ENCODE data around the gene NRIP2. TPM values are rescaled to one million over a fixed set of nuclear protein-coding genes. Genes with fewer than 3 reads are reported as not detected.

The NRIP2 gene
- total RNA-seq, 1 experiment from 2014 or later = 0.15 TPM

DNA sequence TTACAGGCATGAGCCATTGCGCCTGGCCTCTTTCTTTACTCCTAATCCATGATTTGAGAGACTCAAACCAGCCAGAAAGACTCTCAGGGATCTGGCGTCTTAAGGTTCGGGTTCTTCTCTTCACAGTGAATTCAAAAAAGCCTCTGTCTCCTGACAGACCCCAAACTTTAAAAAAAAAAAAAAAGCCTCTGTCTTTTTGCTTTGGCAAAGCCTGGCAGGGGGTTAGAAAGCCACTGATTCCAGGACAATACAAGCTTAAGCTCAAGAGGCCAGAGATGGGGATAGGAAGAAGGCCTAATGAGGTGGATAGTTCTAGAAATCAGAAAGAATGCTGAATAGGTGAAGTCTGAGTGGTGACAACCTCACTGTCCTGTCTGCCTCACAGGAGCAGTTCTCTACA lies 8.8 kb downstream of the NRIP2 start:
- peak overlapping the region in 1 of 3 experiments; percentile 98; a peak in 2 of 7 replicates for H3K27ac Mint-ChIP-seq
- H3K9ac ChIP-seq (ENCODE audit: extremely low read depth, insufficient read length, low read length) = no peak overlapping the region
- no peaks in the 10 kb centered on the region for H3K23me2 ChIP-seq (ENCODE audit: insufficient read length, low read depth, low read length, poor library complexity, severe bottlenecking)
- H3K4me1 ChIP-seq (ENCODE audit: insufficient read depth, low read length) = peaks cover 3% of the 10 kb centered on the region; the same call in 1 of the 2 replicates
- H3K14ac ChIP-seq (ENCODE audit: insufficient read depth, low read length) = no peak overlapping the region
- no peak overlapping the region for H3K27ac ChIP-seq (ENCODE audit: insufficient read length, low read depth, low read length)
- H2BK5ac ChIP-seq (ENCODE audit: insufficient read length, low read length) = no peak overlapping the region
- no peak overlapping the region for H4K8ac ChIP-seq (replicated peaks; ENCODE audit: insufficient read length, low read depth, low read length)
- no peak overlapping the region for H4K91ac ChIP-seq (ENCODE audit: insufficient read length, low read depth, low read length)
- H4K20me1 ChIP-seq (ENCODE audit: control insufficient read depth, insufficient read depth, insufficient read length) = no peaks in the 10 kb centered on the region
- H3K27me3 Mint-ChIP-seq (ENCODE audit: low read depth) = no peaks in the 10 kb centered on the region
- TF ChIP-seq CTCF (conservative IDR thresholded peaks at IDR 0.05) = no peak
- H2AK5ac ChIP-seq (ENCODE audit: insufficient read length, low read length) = no peak overlapping the region
- no peak overlapping the region for H3T11ph ChIP-seq (ENCODE audit: low read length)
- no peaks in the 10 kb centered on the region for H3K9me3 ChIP-seq (ENCODE audit: control insufficient read depth, low read depth, low read length)
- no peak overlapping the region for H3K4me2 ChIP-seq (ENCODE audit: insufficient read depth, insufficient read length, low read length)
- no CpG with 5 or more reads among the region's 3 CpGs for WGBS (ENCODE audit: extremely low coverage, insufficient read length, low lambda C conversion rate)
- H3K4ac ChIP-seq (ENCODE audit: low read depth, low read length) = no peak overlapping the region
- no peaks in the 10 kb centered on the region for H3K79me2 ChIP-seq (ENCODE audit: insufficient read depth, low read length)
- H3K4me3 Mint-ChIP-seq = no peak overlapping the region
- H3K56ac ChIP-seq (ENCODE audit: insufficient read length, low read depth, low read length) = no peak overlapping the region
- no peak overlapping the region for H3K18ac ChIP-seq (ENCODE audit: insufficient read length, low read depth, low read length)
- no peaks in the 10 kb centered on the region for H3K27me3 ChIP-seq (ENCODE audit: insufficient read depth, low read length)
- no peak for DNase-seq
- H2BK120ac ChIP-seq (ENCODE audit: low read depth, low read length, poor library complexity, severe bottlenecking) = no peak overlapping the region
- H4K5ac ChIP-seq (ENCODE audit: insufficient read length, low read depth, low read length) = no peak overlapping the region
- H2BK20ac ChIP-seq (ENCODE audit: low read depth, low read length, poor library complexity, severe bottlenecking) = no peak overlapping the region
- peaks cover 32 to 83% (median 66%) of the 10 kb centered on the region in 3 experiments for H3K36me3 Mint-ChIP-seq (ENCODE audit: insufficient read depth in 1 of 3, low read depth in 3 of 3)
- peaks cover 37 to 38% of the 10 kb centered on the region in 2 experiments for H3K4me1 Mint-ChIP-seq
- H3K79me1 ChIP-seq (ENCODE audit: insufficient read depth, low read depth, low read length, poor library complexity, severe bottlenecking) = no peaks in the 10 kb centered on the region
- no peak overlapping the region for H2AFZ ChIP-seq (ENCODE audit: low read length)
- no peaks in the 10 kb centered on the region for H3K9me3 Mint-ChIP-seq
- H2BK12ac ChIP-seq (ENCODE audit: insufficient read length, low read depth, low read length) = no peak overlapping the region
- H3K23ac ChIP-seq (ENCODE audit: insufficient read length, low read depth, low read length) = no peak overlapping the region
- H2BK15ac ChIP-seq (ENCODE audit: low read depth, low read length) = no peak overlapping the region

Measured in H9 (cell line).